IMR-90 (cell line): ENCODE results near the gene PHOX2A. TPM values are rescaled to one million over a fixed set of nuclear protein-coding genes. Genes with fewer than 3 reads are reported as not detected.

Experiments used
- ATAC-seq: fragments of 200-7000 bp; cut with Tn5 transposase; 2 replicates; pipeline ENCODE4 v1.9.1; 2020; ENCODE audit warnings: low read depth, mild to moderate bottlenecking, moderate library complexity
- BruUV-seq: library from RNA; stranded (reverse); fragments of 400-500 nt; replicated peaks from 2 replicates; lab custom pipeline; 2021; lab: Mats Ljungman, UMichigan
- CTCF ChIA-PET: fragments of 300-600 bp; formaldehyde crosslinking; extraction: SDS; loops from one replicate; lab custom pipeline; 2021; ENCODE audit warnings: antibody characterized with exemption; lab: Yijun Ruan, JAX
- POLR2A ChIA-PET: fragments of 300-600 bp; sonication (Branson Sonifier 250); formaldehyde crosslinking; loops from one replicate; lab custom pipeline; 2022; ENCODE audit warnings: antibody characterized with exemption; ENCODE audit not compliant: unreplicated experiment; lab: Charles Lee
- DNase-seq: peaks from one replicate; pipeline ENCODE4 v3.0.0; 2013
- H2AFZ ChIP-seq: replicated peaks from 2 replicates; pipeline ENCODE3; 2013; ENCODE audit warnings: low read length, mild to moderate bottlenecking; ENCODE audit not compliant: poor library complexity
- H2AK5ac ChIP-seq: 2 replicates; pipeline ENCODE4 v1.6.1; 2013; ENCODE audit warnings: low read depth, low read length, inconsistent platforms
- H2AK9ac ChIP-seq: replicated peaks from 2 replicates; pipeline ENCODE3; 2013; ENCODE audit warnings: mild to moderate bottlenecking, low read depth, low read length, moderate library complexity; ENCODE audit not compliant: poor library complexity
- H2BK120ac ChIP-seq: 2 replicates; pipeline ENCODE4 v1.6.1; 2013; ENCODE audit warnings: low read depth, low read length, inconsistent platforms
- H2BK15ac ChIP-seq: 3 replicates; pipeline ENCODE4 v1.6.1; 2013; ENCODE audit warnings: low read depth, low read length, inconsistent platforms
- H2BK20ac ChIP-seq: 2 replicates; pipeline ENCODE4 v1.6.1; 2013; ENCODE audit warnings: low read depth, mild to moderate bottlenecking, inconsistent platforms, low read length, moderate library complexity
- H2BK5ac ChIP-seq: 2 replicates; pipeline ENCODE4 v1.6.1; 2013; ENCODE audit warnings: mild to moderate bottlenecking, low read depth, low read length, inconsistent platforms; ENCODE audit not compliant: poor library complexity, severe bottlenecking
- H3K14ac ChIP-seq: replicated peaks from 2 replicates; pipeline ENCODE4 v1.6.1; 2013; ENCODE audit warnings: low read depth, low read length, inconsistent platforms
- H3K18ac ChIP-seq: 2 replicates; pipeline ENCODE4 v1.6.1; 2013; ENCODE audit warnings: low read depth, low read length, control low read depth
- H3K23ac ChIP-seq: 2 replicates; pipeline ENCODE4 v1.6.1; 2013; ENCODE audit warnings: low read depth, low read length, inconsistent platforms
- H3K27ac ChIP-seq: 2 replicates; pipeline ENCODE4 v1.5.1; 2013; ENCODE audit warnings: mild to moderate bottlenecking, control low read depth, low read length; ENCODE audit not compliant: insufficient read depth
- H3K27me3 ChIP-seq: 2 replicates; pipeline ENCODE4 v1.6.1; 2013; ENCODE audit warnings: low read length; ENCODE audit not compliant: control insufficient read depth, insufficient read depth
- H3K36me3 ChIP-seq: 2 replicates; pipeline ENCODE4 v1.6.1; 2013; ENCODE audit warnings: low read length, mixed read lengths; ENCODE audit not compliant: control insufficient read depth, insufficient read depth
- H3K4ac ChIP-seq: 2 replicates; pipeline ENCODE4 v1.6.1; 2013; ENCODE audit warnings: low read depth, low read length, inconsistent platforms
- H3K4me1 ChIP-seq: 2 replicates; pipeline ENCODE4 v1.6.1; 2013; ENCODE audit warnings: low read length, mixed read lengths; ENCODE audit not compliant: control insufficient read depth, insufficient read depth
- H3K4me2 ChIP-seq: 2 replicates; pipeline ENCODE4 v1.6.1; 2013; ENCODE audit warnings: low read depth, mild to moderate bottlenecking, control low read depth, low read length, moderate library complexity
- H3K4me3 ChIP-seq: 2 replicates; pipeline ENCODE4 v1.5.1; 2013; ENCODE audit warnings: low read depth, mild to moderate bottlenecking, control low read depth, low read length, moderate library complexity; ENCODE audit not compliant: insufficient read depth
- H3K56ac ChIP-seq: 2 replicates; pipeline ENCODE4 v1.6.1; 2013; ENCODE audit warnings: low read length, inconsistent platforms; ENCODE audit not compliant: insufficient read depth; ENCODE audit errors: extremely low read depth
- H3K79me1 ChIP-seq, 2 experiments: 2 replicates each; pipeline ENCODE4 v1.6.1; 2013; ENCODE audit warnings: low read length in 2 of 2, inconsistent platforms in 1 of 2, low read depth in 1 of 2
- H3K9ac ChIP-seq: 2 replicates; pipeline ENCODE4 v1.6.1; 2013; ENCODE audit warnings: low read depth, low read length, control low read depth
- H3K9me1 ChIP-seq: 2 replicates; pipeline ENCODE4 v1.6.1; 2013; ENCODE audit warnings: low read length, inconsistent platforms; ENCODE audit not compliant: insufficient read depth
- H3K9me3 ChIP-seq: 2 replicates; pipeline ENCODE4 v1.6.1; 2013; ENCODE audit warnings: low read length; ENCODE audit not compliant: control insufficient read depth, insufficient read depth
- H4K20me1 ChIP-seq: 2 replicates; pipeline ENCODE4 v1.6.1; 2013; ENCODE audit warnings: low read length, inconsistent platforms; ENCODE audit not compliant: insufficient read depth
- H4K5ac ChIP-seq: 2 replicates; pipeline ENCODE4 v1.6.1; 2013; ENCODE audit warnings: mild to moderate bottlenecking, low read depth, low read length, control low read depth
- H4K8ac ChIP-seq, 2 experiments: 2 replicates each; pipeline ENCODE4 v1.6.1; 2013; ENCODE audit warnings: low read depth in 2 of 2, low read length in 2 of 2, control low read depth in 1 of 2, inconsistent platforms in 1 of 2
- H4K91ac ChIP-seq: 2 replicates; pipeline ENCODE4 v1.6.1; 2013; ENCODE audit warnings: low read depth, low read length, inconsistent platforms; ENCODE audit not compliant: insufficient read depth
- CEBPB ChIP-seq: IDR thresholded peaks from 2 replicates; pipeline ENCODE4 v1.6.1; 2012; ENCODE audit warnings: low read depth, low read length, improper control_type of control experiment
- MAZ ChIP-seq: IDR thresholded peaks from 2 replicates; pipeline ENCODE4 v1.6.1; 2012; ENCODE audit warnings: low read depth, mild to moderate bottlenecking, low read length, improper control_type of control experiment, moderate library complexity, borderline replicate concordance
- MXI1 ChIP-seq: IDR thresholded peaks from 2 replicates; pipeline ENCODE4 v1.6.1; 2012; ENCODE audit warnings: low read depth, mild to moderate bottlenecking, low read length, moderate library complexity, borderline replicate concordance
- POLR2A ChIP-seq: IDR thresholded peaks from 2 replicates; pipeline ENCODE4 v1.6.1; 2012; ENCODE audit warnings: mild to moderate bottlenecking, low read depth, low read length
- RAD21 ChIP-seq: IDR thresholded peaks from 2 replicates; pipeline ENCODE4 v1.6.1; 2012; ENCODE audit warnings: low read length, improper control_type of control experiment
- RCOR1 ChIP-seq: IDR thresholded peaks from 2 replicates; pipeline ENCODE4 v1.6.1; 2012; ENCODE audit warnings: mild to moderate bottlenecking, low read length, improper control_type of control experiment; ENCODE audit not compliant: insufficient replicate concordance
- RFX5 ChIP-seq: IDR thresholded peaks from 2 replicates; pipeline ENCODE4 v1.8.0; 2012; ENCODE audit warnings: low read depth, mild to moderate bottlenecking, low read length, moderate library complexity
- WGBS, 2 experiments: methylation state at CpG; one replicate each; pipeline versions ENCODE4 v1.1.5 to v1.1.7; 2013; ENCODE audit warnings: missing lambda C conversion rate in 2 of 2; ENCODE audit not compliant: insufficient read length in 1 of 2; ENCODE audit errors: extremely low coverage in 2 of 2; 5-methylcytosine and 5-hydroxymethylcytosine counted together
- dilution Hi-C: fragments of 300-500 bp; cut with HindIII; formaldehyde crosslinking; loops from one replicate; pipeline ENCODE4 v1.14.3; 2018; ENCODE audit warnings: low sequenced_read_pairs; ENCODE audit not compliant: unreplicated experiment
- in situ Hi-C: fragments of 300-500 bp; cut with MboI; formaldehyde crosslinking; loops from 3 replicates; pipeline ENCODE4 v1.14.3; 2019; ENCODE audit warnings: low sequenced_read_pairs, inconsistent platforms, mixed read lengths
- intact Hi-C: fragments of 100-400 bp; cut with micrococcal nuclease; formaldehyde crosslinking; loops from 2 replicates; pipeline ENCODE4 v1.10.0; 2022
- polyA plus RNA-seq, 3 experiments: library from polyadenylated mRNA; depleted of rRNA; stranded (reverse); fragments of >200 nt; gene quantifications; 2 replicates each; pipeline ENCODE4 v1.2.3, GENCODE V29; 2012; ENCODE audit warnings: low replicate concordance in 1 of 3
- total RNA-seq: library from RNA; depleted of rRNA; stranded (reverse); fragments of >200 nt; gene quantifications from 2 replicates; pipeline ENCODE4 v1.2.3, GENCODE V29; 2012
- TF ChIP-seq, protein P1 (sequence below): conservative IDR thresholded peaks from 2 replicates; pipeline ENCODE4 v1.5.1; 2012; ENCODE audit warnings: mild to moderate bottlenecking, low read depth, low read length, improper control_type of control experiment
- TF ChIP-seq, protein P2 (sequence below): fragments of 150-350 bp; IDR thresholded peaks from 2 replicates; pipeline ENCODE4 v1.6.1; 2017; ENCODE audit warnings: mild to moderate bottlenecking, antibody characterized with exemption, low read length, low read depth

PHOX2A gene
- total and polyA plus RNA-seq, 2 of the 4 experiments (the other 2 are of a cell fraction), result not detected

DNA sequence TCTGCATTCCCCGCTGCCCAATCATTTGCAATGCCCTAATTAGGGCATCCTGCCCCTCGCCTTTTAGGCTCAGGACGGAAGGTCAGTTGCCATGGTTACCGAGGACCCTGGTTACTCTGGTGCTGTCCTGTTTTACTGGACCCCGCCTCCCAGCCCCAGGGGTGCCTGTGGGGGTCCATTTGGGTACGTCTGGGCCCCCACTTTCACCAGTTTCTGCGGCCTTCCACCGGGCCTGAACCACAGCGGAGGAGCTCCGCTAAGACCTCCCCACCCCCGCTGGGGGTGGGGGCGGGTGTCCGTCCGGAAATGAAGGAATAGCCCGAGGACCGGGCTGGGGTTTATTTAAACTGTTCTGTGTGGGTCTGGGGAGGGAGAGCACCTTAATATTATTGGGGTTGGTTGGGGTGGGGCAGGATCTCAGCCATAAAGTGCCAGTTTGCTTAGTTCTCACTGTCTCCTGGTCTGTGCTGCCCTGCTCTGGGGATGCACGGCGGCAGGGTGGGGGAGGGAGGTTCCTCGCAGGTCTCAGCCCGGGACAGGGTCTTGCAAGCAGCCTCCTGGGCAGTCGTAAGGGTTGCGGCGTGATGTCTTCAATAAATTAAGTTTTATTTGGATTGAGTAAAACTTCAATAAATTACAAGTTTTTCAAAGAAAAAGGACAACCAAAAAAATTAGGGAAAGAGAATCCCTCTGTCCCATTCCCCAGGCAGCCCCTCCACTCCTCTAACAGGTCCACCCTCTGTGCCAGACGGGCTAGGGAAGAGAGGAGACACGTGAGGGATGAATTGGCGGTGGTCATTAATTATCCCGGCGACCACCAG lies 5.3 kb downstream of the PHOX2A start:
- intact Hi-C loops (loop anchor here (1.0 to 2.0 kb wide), 4 partner anchors 114 to 213 kb away; no protein-coding TSS in a partner anchor), in situ Hi-C loops (loop anchor here (5.0 kb wide), 1 partner anchor 211 kb away; no protein-coding TSS in a partner anchor), dilution Hi-C loops (no loop called here)
- peaks cover 40% of the 10 kb centered on the region for H3K36me3 ChIP-seq
- H3K79me1 ChIP-seq, result peaks cover 0 to 3% of the 10 kb centered on the region in 2 experiments; a peak in 1 of 4 replicates
- H4K5ac ChIP-seq, result no peak overlapping the region
- no peak overlapping the region for H3K4me3 ChIP-seq
- H3K27me3 ChIP-seq, result peaks cover 35% of the 10 kb centered on the region
- H3K14ac ChIP-seq, result no peak overlapping the region
- no peak overlapping the region for H3K27ac ChIP-seq
- peaks cover 42% of the 10 kb centered on the region for H4K20me1 ChIP-seq
- no peaks in the 10 kb centered on the region for H3K9me1 ChIP-seq
- no peak overlapping the region for H2BK15ac ChIP-seq
- peaks cover 2% of the 10 kb centered on the region; the same call in 1 of the 2 replicates for H3K9me3 ChIP-seq
- H2AK5ac ChIP-seq, result peak overlapping the region; percentile 52; the same call in 1 of the 2 replicates
- no peak overlapping the region for H2BK20ac ChIP-seq
- DNase-seq (no peak), ATAC-seq (no peak)
- CTCF ChIA-PET, result interaction anchor here (0.6 kb wide), 2 partner anchors 40 to 94 kb away, joined by 3 to 4 read pairs; no protein-coding TSS in a partner anchor
- H2BK5ac ChIP-seq, result no peak overlapping the region
- H2AFZ ChIP-seq, result peak overlapping the region; percentile 67
- no peak overlapping the region for H3K4ac ChIP-seq
- H4K91ac ChIP-seq, result no peak overlapping the region
- H3K18ac ChIP-seq, result no peak overlapping the region
- no peak overlapping the region for H3K4me2 ChIP-seq
- POLR2A ChIA-PET, result no interaction called here
- 94% methylated on average over 3 of the region's 28 CpGs; no CpG with 5 or more reads in 1 of the 2 experiments for WGBS, 2 experiments
- TF ChIP-seq, protein P1, sequence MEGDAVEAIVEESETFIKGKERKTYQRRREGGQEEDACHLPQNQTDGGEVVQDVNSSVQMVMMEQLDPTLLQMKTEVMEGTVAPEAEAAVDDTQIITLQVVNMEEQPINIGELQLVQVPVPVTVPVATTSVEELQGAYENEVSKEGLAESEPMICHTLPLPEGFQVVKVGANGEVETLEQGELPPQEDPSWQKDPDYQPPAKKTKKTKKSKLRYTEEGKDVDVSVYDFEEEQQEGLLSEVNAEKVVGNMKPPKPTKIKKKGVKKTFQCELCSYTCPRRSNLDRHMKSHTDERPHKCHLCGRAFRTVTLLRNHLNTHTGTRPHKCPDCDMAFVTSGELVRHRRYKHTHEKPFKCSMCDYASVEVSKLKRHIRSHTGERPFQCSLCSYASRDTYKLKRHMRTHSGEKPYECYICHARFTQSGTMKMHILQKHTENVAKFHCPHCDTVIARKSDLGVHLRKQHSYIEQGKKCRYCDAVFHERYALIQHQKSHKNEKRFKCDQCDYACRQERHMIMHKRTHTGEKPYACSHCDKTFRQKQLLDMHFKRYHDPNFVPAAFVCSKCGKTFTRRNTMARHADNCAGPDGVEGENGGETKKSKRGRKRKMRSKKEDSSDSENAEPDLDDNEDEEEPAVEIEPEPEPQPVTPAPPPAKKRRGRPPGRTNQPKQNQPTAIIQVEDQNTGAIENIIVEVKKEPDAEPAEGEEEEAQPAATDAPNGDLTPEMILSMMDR, result no peak
- TF ChIP-seq RAD21 (no peak), POLR2A (no peak), MAZ (no peak), MXI1 (no peak), CEBPB (no peak), RCOR1 (no peak), RFX5 (no peak)
- TF ChIP-seq, protein P2, sequence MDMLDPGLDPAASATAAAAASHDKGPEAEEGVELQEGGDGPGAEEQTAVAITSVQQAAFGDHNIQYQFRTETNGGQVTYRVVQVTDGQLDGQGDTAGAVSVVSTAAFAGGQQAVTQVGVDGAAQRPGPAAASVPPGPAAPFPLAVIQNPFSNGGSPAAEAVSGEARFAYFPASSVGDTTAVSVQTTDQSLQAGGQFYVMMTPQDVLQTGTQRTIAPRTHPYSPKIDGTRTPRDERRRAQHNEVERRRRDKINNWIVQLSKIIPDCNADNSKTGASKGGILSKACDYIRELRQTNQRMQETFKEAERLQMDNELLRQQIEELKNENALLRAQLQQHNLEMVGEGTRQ, result no peak
- no peak overlapping the region for H4K8ac ChIP-seq
- H3K56ac ChIP-seq, result no peak overlapping the region
- no peak overlapping the region for H2BK120ac ChIP-seq
- 0 out of 2 replicates have a peak overlapping the region, but pooled peaks have one; percentile 42 for H3K23ac ChIP-seq
- TSS peak; percentile 89 for BruUV-seq
- H3K4me1 ChIP-seq, result peaks cover 2% of the 10 kb centered on the region; the same call in 1 of the 2 replicates
- H2AK9ac ChIP-seq, result peak overlapping the region; percentile 82
- H3K9ac ChIP-seq, result no peak overlapping the region
